GM03348 (cell line): Measurements from ENCODE around the gene DDX41.

Experiments used
- DNase-seq: peaks from one replicate; pipeline ENCODE4 v3.0.0; 2012; ENCODE audit warnings: low spot score

Gene DDX41

GRCh38 chr5:177468685-177469628, 47.8 kb downstream of the DDX41 start:
- peak; percentile 72 for DNase-seq

- no peak for DNase-seq
Observed at GRCh38 chr5:177468329-177468684, 48.5 kb downstream of the DDX41 start.

- no peak for DNase-seq
Observed at GRCh38 chr5:177467436-177467835, 49.3 kb downstream of the DDX41 start.

GRCh38 chr5:177466861-177467260, 49.9 kb downstream of the DDX41 start:
- no peak for DNase-seq

- no peak for DNase-seq
Observed at GRCh38 chr5:177465044-177465443, 51.7 kb downstream of the DDX41 start.

GRCh38 chr5:177462021-177462670, 54.6 kb downstream of the DDX41 start:
- no peak for DNase-seq
